NCI-H146 treated with DMSO at 0.1 percent for 48 hours (cell line): ENCODE measurements around the gene ORC2.
"Not testable (repeated sequence)": the region's sequence is repeated elsewhere in the genome, so short reads cannot be mapped to it uniquely, and the experiment has no call there.

ENCODE experiments used
- DNase-seq: peaks from one replicate; lab custom pipeline; 2025; ENCODE audit not compliant: unreplicated experiment; lab: John Stamatoyannopoulos, UW

The ORC2 gene

DNA sequence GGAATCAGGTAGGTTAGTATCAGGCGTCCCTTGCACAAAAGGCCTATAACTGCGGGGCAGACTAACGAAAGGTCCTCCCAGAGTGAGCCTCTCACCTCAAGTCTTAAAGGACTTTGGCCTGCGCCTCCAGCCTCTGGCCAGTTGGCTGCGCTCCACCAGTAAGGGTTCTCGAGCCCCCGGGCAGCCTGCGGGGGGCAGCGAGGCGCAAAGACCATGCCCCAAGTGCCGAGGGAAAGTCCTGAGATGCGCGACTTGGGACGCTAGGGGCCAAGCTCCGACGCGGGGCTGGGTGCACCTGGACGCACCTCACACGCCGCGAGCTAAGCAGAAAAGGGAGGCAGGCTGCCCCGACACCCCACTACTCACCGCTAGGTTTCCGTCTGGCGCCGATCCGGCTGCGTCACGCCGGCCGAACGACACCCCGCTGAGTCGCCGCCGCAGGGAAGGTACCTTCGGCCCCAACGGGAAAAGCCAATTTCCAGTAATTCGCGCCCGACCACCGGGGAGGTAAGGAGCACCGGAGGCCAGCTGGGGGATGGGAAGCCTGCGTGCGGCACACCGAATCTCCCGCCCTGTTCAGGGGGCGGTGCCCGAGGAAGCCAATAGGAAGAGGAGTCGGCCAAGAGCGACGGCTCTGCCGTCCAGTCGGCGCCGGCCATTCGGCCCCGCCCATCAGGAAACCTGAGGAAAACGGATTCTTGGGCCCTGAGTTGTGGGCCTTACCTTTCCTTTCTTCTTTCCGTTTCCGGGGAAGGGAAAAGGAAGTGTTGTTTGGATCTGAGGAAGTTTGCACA lies at the start of gene ORC2:
TSS of gene ORC2 (minus strand) at position 537 of the 794 bp plus-strand sequence. CDS start 5,537 bp downstream, outside the sequence.
- peak; percentile 71 for DNase-seq

DNA sequence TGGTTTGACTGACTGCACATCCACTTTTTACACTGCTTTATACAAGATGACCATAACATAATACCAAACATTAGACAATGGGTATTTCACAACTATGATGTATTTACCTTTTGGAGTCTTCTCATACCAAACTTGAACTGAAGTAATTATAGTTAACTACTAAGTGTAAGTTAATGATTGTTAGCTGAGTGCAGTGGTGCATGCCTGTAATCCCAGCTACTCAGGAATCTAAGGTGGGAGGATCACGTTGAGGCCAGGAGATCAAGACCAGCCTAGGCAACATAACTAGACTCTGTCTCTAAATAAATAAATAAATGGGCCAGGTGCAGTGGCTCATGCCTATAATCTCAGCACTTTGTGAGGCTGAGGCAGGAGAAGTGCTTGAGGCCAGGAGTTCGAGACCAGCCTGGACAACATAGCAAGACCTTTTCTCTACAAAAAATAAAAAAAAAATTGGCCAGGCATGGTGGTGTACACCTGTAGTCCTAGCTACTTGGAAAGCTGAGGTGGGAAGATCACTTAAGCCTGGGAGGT lies 44.9 kb upstream of the ORC2 start:
- no peak for DNase-seq

DNA sequence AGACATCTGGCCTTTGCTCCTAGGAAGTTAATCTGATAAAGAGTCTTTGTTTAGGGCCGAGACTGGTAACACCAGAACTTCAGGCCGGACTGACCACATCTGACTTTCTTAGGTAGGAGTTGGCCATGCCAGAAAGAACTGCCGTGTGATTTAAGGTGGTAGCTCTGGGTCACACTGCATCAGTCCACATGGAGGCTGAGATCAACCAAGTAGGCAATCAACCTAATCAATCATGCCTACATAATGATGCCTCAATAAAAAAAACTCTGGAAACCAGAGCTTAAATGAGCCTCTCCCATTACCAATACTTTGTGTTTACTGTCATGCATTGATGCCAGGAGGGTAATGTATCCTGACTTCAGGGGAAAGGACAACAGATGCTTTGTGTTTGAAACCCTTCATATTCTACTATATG lies 44.1 kb upstream of the ORC2 start:
- DNase-seq, result no peak

DNA sequence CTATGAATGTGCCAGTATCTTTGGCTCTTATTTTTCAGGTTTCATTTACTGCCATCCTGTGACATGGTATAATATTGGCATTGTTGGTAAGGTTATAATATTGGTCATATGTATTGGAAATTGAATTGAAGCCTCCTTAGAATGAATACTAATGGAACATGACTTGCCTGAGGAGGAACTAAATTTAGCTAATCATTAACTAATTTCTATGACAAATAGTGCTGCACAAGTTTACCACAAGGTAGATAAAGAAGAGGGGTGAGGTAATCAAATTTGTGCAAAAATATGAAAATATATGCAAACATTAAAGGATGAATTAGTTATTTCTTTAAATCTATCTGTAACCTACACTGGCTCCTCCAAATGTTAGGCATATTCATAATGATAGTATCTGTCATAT lies 43.2 kb upstream of the ORC2 start:
- no peak for DNase-seq

DNA sequence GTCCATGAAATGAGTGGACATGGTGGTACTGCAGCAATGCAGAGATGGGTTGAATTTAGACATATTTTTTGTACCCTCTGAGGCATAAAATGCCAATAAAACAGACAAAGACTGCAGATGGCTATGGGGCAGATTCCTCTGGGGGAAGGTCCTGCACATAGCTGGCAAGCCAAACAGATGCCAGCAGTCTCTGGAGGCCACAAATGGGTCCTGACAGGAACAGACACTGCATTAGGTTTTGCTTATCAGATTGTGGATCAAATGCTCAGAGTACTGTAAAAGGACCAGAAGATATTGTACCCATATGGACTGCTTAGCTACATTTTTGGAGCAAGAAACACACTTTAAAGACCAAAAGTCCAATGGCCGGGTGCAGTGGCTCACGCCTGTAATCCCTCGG lies 40.9 kb upstream of the ORC2 start:
- DNase-seq, result no peak

DNA sequence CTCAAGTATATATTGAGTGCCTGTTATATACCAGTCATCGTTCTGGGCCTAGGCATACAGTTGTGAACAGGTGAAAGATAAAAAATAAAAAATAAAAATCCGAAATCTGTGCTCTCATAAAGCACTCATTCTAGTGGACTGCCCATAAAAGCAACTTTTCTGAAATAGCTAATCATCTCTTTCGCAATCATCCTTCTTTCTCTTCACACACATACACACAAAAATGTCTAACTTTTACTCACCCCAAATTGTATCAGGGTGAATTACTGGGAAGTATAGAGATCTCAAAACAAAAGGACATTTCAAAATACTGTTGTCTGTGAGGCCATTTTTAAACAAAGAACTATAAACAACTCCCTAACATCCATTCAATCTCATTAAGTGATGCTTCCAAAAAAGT lies 29.6 kb upstream of the ORC2 start:
- DNase-seq, result no peak

DNA sequence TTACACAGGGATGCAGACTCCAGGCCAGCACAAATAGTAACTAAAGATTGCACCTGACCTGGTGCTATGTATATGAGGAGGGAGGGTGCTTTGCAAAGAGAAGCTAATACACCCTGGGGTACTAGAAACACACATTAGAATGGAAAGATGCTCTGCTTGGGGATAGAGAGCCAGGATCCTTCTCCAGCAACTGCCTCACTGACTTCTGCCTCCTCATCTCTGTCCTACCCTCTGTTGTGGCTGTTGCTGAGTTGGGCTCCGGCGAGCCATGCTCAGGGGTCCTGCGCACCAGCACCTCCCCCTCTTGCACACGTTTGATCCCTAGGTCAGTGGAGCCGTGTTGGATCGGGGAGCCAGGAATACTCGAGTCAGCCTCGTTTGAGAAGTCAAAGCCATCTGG lies 23.7 kb upstream of the ORC2 start:
- no peak for DNase-seq

DNA sequence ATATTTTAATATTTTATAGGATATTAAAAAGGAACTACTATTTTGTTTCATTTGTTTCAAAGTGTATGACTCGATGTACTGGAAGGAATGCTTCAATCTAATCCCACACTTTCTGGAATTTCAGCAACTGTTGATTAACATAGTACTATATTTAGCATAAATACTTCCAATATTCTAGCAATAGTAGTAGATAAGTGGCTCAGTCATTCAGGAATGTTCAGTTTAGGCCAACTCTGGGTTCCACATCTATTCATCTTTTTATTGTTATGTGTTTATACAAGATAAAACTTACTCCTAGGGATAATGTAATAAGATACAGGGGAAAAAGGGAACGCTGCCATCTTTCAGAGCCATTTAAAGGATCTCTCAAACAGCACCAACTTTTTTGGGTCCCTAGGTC lies 22.3 kb upstream of the ORC2 start:
- no peak for DNase-seq

DNA sequence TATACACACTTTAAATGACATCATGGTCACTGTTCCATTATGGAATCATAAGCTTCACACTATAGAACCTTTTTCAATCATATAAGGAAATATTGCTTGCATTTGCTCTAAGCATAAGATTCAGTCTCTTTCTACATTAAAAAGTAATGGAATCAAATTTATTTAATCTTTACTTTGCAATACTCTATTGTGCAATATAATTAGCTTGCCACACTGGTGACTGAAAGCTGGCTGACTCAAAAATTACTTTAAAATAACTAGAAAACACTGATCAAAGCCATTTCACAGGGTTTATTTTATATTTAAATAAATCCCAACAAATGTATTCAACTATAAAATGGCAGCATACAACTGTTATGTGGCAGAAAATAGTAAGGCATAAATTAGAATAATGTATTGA lies 13.2 kb upstream of the ORC2 start:
- DNase-seq, result no peak

DNA sequence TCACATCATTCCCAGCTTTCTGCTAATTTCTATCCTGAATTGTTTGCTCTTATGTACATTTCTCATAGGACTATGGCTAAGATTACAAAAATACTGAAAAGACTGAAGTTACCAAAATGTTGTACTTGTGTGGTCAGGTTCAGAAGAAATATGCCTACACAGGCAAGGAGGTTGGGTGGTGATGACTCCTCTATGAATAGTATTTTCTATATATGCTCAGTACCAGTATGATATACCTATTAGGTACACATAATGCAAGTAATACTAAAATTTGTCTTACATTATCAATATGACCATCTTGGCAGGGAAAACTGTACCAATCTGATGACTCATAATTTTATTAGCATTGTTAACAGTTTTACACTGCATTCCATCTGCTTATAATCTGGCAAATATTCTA lies 12.2 kb upstream of the ORC2 start:
- DNase-seq, result no peak

DNA sequence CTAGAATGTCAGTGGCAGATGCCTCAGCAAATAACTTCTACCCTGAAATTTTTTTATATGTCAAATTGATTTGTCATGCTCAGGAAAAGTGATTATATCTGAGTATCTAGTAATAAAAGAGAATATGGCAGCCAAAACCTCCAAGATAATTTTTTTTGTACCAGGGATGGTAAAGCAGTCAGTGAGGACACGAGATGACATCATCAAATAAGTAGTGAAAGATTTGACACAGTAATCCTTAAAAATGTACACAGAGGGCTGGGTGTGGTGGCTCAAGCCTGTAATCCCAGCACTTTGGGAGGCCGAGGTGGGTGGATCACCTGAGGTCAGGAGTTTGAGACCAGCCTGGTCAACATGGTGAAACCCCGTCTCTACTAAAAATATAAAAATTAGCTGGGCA lies 6.6 kb upstream of the ORC2 start:
- DNase-seq, result not testable (repeated sequence)

DNA sequence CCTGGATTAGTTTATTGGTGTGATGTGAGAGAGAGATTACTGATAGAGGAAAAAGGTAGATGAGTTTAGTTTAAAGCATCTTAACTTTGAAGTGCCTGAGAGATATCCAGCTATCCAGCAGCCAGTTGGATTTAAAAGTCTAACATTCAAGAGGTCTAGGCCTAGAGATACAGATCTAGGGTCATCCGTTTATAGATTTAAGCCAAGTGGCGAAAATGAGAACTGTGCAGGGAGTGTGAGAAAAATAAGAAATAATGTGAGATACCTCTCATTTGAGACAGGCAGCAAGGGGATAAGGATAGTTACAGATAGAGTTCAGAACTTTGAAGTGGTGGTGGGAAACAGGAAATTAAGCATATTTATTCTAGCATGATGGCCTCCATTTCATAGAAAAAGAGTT lies 5.3 kb upstream of the ORC2 start:
- no peak for DNase-seq

DNA sequence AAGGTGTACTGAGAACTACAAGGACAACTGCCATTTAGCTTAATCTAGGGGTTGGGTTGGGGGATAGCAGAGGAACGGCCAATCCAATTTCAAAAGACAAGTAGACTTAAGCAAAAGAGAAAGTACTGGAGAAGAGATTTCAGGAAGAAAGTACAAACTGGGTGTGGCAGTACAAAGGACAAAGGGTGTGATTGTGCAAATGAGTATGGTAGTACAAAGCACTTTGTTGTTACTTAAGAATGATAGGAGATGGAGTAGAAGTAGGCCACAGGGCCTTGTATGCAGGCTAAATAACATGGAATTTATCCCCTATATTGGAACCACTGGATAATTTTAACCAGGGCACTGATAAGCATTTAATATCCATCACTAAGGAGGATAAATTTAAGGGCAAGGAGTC lies 4.7 kb upstream of the ORC2 start:
- no peak for DNase-seq

DNA sequence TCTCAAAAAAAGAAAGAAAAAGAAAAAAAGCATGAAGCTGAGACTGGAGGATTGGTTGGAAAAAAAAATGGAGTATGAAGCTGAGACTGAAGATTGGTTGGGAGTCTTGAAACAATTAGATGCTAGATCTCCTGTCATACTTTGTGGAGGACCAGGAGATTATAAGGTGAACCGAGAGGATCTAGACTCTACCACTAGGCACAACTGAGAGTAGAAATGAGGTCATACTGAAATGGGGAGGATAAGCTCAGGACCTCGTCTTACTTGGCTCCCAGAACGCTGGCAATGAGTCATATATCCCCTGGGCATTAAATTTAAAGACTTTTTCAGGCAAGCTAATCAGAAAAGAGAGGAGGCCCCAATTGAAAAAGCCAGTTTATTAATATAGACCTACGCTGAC lies 3.3 kb upstream of the ORC2 start:
- no peak for DNase-seq

DNA sequence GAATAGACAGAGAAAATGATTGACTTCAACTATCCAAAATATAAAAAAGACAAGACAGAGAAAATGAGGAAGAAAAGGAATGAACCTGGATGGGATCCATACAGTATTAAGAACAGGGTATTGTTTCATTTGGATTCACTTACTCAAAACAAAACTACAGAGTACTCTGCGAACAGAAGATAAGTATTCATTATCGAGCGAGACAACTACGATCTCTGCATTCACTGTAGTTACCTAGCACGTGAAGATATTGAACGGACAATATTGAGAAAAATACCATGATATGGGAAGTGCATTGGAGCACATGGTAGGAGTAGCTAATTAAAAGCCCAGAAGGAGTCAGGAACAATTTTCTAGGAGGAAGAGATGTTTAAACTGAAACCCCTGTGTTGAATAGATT lies 1.0 kb upstream of the ORC2 start:
- DNase-seq, result no peak

DNA sequence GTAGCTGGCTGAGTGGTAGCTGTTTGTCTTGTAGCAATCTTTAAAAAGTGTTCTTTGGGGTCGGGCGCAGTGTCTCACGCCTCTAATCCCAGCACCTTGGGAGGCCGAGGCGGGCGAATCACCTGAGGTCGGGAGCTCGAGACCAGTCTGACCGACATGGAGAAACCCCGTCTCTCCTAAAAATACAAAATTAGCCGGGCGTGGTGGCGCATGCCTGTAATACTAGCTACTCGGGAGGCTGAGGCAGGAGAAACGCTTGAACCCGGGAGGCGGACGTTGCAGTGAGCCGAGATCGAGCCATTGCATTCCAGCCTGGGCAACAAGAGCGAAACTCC lies 425 bp upstream of the ORC2 start:
- DNase-seq, result not testable (repeated sequence)

DNA sequence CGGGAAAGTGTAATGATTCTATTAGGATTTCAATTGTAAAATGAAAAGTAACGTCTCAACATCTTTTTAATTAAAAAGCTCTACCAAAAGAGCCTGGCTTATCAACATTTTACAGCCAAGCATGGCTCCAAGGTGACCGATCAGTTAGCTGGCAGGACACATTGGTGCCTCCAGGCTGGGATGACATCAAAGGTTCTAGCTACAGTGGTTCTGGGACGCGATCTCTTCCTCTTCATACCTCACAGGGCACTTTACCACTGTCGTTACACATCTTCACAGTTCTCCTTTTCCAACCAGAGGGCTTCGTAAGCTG lies 693 bp downstream of the ORC2 start:
- DNase-seq, result no peak

DNA sequence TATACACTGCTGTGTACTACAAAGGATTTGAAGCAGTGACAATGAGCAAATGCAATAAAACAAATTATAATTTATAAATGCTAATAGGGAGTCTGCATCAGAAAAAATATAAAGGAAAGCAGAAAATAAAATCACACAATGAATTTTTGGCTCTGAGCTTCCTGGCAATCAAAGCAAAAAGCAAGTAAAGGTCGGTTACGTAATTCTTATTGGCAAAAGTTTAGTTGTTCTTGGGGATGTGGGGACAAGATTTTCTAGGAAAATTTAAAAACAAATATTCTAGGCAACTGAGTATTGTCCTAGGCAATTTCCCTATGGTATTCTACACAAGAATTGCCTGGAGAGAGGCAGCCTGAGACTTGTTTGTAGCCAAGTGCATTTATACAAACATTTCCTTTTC lies 1.8 kb downstream of the ORC2 start:
- DNase-seq, result no peak

DNA sequence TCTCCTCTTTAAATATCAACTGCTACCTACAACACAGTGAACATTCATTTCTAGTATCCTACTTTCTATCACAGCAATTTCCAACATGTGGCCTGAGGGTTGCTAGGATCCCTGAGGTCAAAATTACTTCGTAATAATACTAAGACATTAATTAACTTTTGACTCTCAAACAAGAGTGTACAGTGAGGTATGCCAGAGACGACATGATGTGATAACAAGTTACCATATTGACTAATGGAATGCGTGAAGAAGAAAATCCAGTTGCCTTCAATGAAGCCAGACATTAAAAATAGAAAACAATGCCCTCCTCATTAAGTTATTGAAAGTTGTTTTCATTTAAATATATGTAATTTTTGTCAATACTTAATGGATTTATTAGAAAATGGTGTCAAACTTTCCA lies 13.1 kb downstream of the ORC2 start:
- no peak for DNase-seq

DNA sequence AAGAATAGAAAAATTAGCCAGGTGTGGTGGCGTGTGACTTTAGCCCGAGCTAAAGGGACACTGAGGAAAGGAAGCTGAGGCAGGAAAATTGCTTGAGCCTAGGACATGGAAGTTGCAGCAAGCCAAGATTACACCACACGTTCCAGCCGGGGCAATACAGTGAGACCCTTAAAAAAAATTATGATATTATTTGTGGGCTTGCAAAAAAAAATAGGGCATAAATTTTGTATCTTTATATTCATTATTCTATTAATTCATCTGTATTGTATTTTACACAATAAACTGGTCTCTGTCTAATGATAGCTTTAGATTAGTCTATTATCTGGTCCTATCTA lies 18.1 kb downstream of the ORC2 start:
- DNase-seq, result no peak

DNA sequence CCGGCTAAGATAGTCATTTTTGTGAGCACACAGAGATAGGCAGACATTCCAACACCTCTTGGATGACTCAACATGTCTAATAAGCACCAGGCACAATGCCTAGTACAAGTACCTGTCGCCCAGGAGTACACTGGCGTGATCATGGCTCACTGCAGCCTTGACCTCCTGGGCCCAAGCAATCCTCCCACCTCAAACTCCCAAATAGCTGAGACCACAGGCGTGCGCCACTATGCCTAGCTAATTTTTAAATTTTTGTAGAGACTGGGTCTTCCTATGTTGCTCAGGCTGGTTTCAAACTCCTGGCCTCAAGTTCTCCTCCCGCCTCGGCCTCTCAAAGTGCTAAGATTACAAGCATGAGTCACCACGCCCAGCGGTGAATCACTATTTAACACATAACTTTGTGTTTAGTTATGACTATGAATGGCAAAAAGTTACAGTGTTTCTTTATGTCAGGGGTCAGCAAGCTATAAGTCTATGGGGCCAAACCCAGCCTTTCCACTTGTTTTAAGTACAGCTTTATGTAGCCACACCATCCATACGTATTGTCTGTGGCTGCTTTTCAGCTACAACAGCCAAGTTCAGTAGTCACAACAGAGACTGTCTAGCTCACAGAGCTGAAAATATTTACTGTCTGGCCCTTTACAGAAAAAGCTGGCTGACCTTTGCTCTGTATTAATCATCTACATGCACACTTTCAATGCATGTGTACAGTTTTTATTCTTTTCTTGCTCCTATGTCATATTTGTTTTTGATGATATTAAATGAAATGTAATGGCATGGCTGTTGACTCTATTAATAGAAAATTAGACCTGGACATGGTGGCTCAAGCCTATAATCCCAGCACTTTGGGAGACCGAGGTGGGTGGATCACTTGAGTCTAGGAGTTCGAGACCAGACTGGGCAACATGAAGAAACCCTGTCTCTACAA lies 18.7 kb downstream of the ORC2 start:
- DNase-seq, result no peak

DNA sequence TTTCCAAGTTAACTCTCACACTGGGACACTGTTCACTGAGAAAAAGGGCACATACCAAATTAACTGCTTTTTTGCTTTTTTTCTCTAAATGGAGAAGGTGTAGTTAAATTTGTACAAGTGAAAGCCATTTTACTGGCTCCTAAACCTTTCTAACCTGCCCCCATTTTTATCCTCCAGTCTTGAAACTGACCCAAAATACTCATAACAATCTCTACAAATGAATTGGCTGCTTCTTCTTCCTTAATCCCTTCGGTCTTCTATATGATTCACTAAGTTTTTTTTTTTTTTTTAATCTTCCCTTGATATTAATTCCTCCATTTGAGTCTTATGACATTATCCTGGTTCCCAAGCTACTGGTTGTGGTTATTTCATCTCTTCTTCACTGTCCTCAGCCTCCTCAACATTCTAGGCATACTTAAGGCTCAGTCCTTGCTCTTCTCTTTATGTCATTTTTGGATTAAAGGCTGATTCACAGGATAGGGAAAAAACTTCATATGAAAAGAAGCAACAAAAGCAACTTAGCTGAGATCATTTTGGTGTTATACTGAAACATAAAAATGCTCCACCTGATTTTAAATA lies 19.8 kb downstream of the ORC2 start:
- DNase-seq, result no peak
